ENCODE measurements around the gene TBC1D5.

Gene TBC1D5

GRCh38 chr3:17349093-17349492, 393.3 kb downstream of the TBC1D5 start:
- TF ChIP-seq CTCF (IDR thresholded peaks at IDR 0.05; ENCODE audit: low read depth, low read length) (no peak), MAX (IDR thresholded peaks at IDR 0.05; ENCODE audit: low read depth, low read length) (no peak), POLR2A (IDR thresholded peaks at IDR 0.05; ENCODE audit: extremely low read depth, insufficient read length) (no peak), MYC (IDR thresholded peaks at IDR 0.05; ENCODE audit: low read depth, low read length) (no peak)
- no peak overlapping the region for H3K4me3 ChIP-seq (ENCODE audit: low read depth, low read length)
- no peak for DNase-seq (ENCODE audit: low read depth)

- no peak overlapping the region for H3K4me3 ChIP-seq (ENCODE audit: low read depth, low read length)
- TF ChIP-seq CTCF (IDR thresholded peaks at IDR 0.05; ENCODE audit: low read depth, low read length) (no peak), MAX (IDR thresholded peaks at IDR 0.05; ENCODE audit: low read depth, low read length) (no peak), MYC (IDR thresholded peaks at IDR 0.05; ENCODE audit: low read depth, low read length) (no peak), POLR2A (IDR thresholded peaks at IDR 0.05; ENCODE audit: extremely low read depth, insufficient read length) (no peak)
- DNase-seq (ENCODE audit: low read depth) = peak; percentile 9
Measured at GRCh38 chr3:17342119-17342518, 400.3 kb downstream of the TBC1D5 start.

- H3K4me3 ChIP-seq (ENCODE audit: low read depth, low read length) = no peak overlapping the region
- DNase-seq (ENCODE audit: low read depth) = no peak
- no peak for TF ChIP-seq MYC (IDR thresholded peaks at IDR 0.05; ENCODE audit: low read depth, low read length)
- no peak for TF ChIP-seq CTCF (IDR thresholded peaks at IDR 0.05; ENCODE audit: low read depth, low read length)
- no peak for TF ChIP-seq MAX (IDR thresholded peaks at IDR 0.05; ENCODE audit: low read depth, low read length)
- no peak for TF ChIP-seq POLR2A (IDR thresholded peaks at IDR 0.05; ENCODE audit: extremely low read depth, insufficient read length)
Measured at GRCh38 chr3:17340693-17341092, 401.7 kb downstream of the TBC1D5 start.

GRCh38 chr3:17340261-17340660, 402.2 kb downstream of the TBC1D5 start:
- no peak for TF ChIP-seq MYC (IDR thresholded peaks at IDR 0.05; ENCODE audit: low read depth, low read length)
- no peak for TF ChIP-seq MAX (IDR thresholded peaks at IDR 0.05; ENCODE audit: low read depth, low read length)
- TF ChIP-seq POLR2A (IDR thresholded peaks at IDR 0.05; ENCODE audit: extremely low read depth, insufficient read length) = no peak
- TF ChIP-seq CTCF (IDR thresholded peaks at IDR 0.05; ENCODE audit: low read depth, low read length) = no peak
- no peak overlapping the region for H3K4me3 ChIP-seq (ENCODE audit: low read depth, low read length)
- DNase-seq (ENCODE audit: low read depth) = no peak

GRCh38 chr3:17339132-17339575, 403.3 kb downstream of the TBC1D5 start:
- DNase-seq (ENCODE audit: low read depth) = no peak
- H3K4me3 ChIP-seq (ENCODE audit: low read depth, low read length) = no peak overlapping the region
- TF ChIP-seq CTCF (IDR thresholded peaks at IDR 0.05; ENCODE audit: low read depth, low read length) (no peak), MYC (IDR thresholded peaks at IDR 0.05; ENCODE audit: low read depth, low read length) (no peak), MAX (IDR thresholded peaks at IDR 0.05; ENCODE audit: low read depth, low read length) (no peak), POLR2A (IDR thresholded peaks at IDR 0.05; ENCODE audit: extremely low read depth, insufficient read length) (no peak)

GRCh38 chr3:17336291-17336690, 406.1 kb downstream of the TBC1D5 start:
- no peak overlapping the region for H3K4me3 ChIP-seq (ENCODE audit: low read depth, low read length)
- no peak for DNase-seq (ENCODE audit: low read depth)
- TF ChIP-seq POLR2A (IDR thresholded peaks at IDR 0.05; ENCODE audit: extremely low read depth, insufficient read length) (no peak), CTCF (IDR thresholded peaks at IDR 0.05; ENCODE audit: low read depth, low read length) (no peak), MYC (IDR thresholded peaks at IDR 0.05; ENCODE audit: low read depth, low read length) (no peak), MAX (IDR thresholded peaks at IDR 0.05; ENCODE audit: low read depth, low read length) (no peak)

All from NB4 (cell line).